ENCODE results near the gene DSP.

Gene DSP

DNA sequence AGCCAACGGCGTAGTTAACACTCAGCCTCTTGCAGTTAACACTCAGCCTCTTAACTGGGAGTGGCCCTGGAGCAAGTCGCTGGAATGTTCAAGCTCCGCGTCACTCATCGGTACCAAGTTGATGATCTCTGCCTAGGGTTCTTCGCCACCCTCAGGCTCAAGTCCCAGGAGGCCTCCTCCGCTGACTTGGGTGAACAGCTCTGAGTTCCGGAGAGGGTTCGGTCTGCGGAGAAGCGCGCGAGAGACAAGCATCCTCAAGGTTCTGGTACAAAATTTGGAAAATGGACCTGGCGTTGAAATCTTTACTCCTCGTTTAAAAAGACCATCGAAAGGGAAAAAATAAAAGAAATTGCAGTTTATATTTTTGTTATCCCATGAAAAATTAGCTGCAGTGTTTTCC, 876 bp upstream of the DSP start:
- DNase-seq: no peak

DNA sequence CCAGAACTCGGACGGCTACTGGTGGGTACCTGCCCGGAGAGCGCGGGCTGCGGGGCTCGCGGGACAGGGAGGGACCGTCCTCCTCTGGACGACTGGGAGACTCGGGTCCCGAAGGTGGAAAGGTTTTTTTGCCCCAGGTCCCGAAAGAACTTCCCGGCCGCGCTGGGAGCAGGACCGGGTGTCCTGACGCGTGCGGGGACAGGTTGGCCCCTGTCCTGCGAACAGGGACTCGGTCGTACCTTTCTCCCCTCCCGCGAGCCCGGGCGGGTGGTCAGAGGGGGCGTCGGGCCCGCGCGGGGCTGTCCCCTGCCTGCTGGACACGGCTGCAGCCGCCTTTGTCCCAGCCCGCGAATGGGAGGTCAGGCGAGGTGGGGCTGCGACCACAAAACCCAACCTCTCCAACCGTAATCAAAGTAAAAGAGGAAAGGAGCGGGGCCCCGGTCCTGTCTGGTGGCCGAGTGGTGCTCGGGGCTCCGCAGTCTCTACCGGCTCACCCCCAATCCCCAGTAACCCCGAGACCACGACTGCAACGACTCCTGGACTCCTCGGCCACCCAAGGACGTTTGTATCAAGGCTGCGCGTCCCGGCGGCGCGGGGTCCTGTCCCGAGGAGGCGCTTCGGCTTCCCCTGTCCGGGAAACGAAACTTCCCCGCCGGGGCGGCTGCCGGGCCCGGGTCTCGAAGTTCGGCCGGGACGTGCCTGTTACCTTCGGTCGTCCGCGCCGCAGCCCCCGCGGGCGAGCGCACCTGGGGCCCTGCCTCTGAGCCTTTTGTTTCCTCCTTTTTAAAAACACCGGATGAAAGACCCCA, 798 bp downstream of the DSP start:
- DNase-seq: no peak

DNA sequence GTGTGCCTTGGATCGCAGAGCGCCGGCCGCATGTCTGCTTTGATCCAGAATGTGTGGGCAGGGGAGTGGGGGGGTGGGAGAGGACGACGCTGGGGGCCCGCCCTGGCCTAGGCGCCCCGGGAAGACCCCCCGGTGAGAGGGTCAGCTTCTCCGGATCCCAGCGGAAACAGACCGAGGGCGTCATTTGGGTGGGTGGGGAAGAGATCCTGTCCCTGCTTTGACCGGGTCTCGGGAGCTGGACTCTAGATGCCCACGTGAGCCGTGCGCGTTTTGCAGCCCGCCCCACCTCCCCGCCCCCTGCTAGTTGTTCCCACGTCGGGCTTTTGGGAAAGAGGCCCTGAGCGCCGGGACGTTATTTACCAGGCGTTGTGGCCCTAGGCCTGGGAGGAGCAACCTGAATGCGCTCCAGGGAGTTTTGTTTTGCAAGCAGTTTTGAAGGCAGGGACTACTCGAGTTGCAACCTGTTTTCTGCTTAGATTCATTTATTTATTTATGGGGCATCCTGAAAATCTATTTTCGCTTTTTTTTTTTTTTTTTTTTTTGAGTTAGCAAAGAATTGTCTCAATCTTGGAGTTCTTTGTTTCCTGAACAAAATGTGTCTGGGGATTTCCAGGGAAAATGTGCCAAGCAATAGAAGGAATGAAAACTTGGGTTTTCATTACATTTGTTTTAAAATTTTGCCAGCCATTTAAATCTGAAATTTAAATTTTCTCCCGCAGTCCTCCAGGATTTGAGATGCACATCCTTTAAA, 1.6 kb downstream of the DSP start:
- DNase-seq: peak in 1 of 2 experiments; percentile 11

DNA sequence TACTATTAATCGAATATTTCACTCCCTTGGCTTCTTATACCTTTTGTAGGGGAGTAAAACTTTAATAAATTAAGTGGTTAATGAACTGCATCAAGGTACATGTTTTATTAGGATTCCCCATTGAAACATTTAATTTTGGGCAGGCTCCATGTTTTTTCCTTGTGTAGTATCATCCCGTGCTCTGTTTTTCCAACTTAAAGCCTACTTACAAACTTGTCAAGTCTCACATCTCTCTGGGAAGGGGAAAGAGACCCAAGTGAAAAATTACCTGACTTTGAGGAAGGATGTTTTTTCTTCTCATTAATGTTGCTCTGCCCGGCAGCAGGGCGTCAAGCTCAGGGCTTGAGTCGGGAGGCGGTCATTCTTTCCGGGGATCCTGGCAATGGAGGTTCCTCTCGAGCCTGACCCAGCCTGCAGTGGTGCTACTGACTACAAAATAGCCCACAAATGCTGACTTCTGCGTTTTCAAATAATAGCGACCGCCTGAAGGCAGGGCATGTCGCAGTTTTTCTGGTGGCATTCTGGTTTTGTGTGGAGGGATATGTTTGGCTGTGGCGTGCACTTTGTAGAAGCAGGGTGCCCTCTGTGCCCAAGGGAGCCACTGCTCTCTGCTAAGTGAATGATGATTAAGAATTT, 2.4 kb downstream of the DSP start:
- no peak for DNase-seq

DNA sequence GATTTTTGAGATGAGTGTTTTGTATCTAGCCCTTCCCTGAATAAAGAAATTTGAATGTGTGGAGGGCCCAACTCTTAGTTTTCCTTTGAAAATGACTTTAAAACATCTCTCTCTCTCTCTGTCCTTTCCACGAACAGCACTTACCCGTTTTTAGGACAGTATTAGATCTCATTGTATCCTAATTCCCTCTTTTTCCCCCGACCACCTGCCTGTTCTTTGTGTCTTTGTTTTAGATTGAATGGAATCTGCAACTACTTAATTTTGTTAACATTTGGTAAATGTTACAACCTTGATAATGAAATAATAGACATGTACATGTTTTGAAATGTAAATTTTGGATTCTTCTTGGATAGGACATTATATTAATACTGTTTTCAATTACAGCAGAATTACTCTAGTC, 3.1 kb downstream of the DSP start:
- DNase-seq: no peak

DNA sequence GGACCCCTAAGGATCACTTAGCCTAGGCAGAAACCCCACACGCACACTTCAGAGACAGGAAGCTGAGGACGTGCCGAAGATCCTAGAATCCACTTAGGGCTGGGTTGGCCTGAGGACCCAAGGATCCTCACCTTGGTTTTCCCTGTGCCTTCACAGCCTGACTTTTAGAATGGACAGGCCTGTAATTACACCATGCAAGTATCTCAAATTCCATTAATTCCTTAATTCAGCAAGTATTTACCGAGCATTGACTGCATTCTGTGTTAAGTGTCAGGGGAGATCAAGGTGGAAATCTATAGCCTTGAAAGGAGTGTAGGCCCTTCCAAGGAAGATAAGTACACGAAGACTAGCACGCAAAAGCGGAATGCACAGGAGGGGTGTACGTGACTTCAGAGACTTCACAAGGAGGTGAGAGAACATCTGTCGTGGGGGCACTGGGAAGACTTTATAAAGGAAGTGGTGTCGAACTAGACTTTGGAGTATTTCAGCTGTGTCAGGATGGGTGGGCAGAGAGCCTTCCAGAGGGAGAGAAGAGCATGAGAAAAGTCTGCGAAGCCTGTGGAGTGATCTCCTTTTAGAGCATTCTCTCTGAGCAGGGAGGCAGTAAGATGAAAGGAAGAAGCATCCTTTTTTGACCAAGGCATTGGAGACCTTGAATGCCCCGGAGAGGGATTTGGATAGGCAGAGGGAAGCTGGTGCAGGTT, 4.0 kb downstream of the DSP start:
- no peak for DNase-seq

DNA sequence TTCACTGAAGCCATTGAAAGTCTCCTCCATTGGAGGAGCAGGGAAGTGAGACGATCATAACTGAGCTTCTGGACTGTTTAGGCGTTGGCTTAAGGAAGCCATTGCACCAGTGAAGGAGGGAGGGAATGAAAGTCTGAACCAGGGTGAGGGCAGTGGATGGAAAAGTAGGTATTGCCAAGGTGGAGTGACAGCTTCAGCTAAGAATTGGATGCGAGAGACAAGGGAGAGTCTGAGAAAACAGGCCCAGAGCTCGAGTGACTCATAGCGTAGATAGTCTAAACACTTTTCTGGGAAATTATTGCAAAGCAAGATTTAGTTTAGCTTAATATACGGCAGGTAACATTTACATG, 4.5 kb downstream of the DSP start:
- DNase-seq: no peak

DNA sequence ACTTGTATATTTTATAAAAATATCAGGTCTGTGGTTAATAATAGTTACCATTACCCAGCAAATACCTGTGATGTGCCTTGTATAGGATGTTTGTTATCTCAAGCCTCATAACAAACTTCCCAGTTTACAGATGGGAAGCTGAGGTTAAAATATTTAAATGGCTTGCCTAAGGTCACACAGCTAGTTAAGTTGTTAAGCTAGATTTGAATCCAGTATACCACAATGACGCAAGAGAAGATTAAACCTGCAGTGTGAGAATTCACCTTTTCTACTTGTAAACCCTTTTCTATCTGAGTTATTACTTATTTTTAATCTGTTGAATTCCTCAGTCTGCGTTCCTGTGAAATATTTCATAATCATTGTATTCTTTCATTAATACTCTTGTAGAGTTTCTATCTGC, 4.9 kb downstream of the DSP start:
- DNase-seq: no peak

DNA sequence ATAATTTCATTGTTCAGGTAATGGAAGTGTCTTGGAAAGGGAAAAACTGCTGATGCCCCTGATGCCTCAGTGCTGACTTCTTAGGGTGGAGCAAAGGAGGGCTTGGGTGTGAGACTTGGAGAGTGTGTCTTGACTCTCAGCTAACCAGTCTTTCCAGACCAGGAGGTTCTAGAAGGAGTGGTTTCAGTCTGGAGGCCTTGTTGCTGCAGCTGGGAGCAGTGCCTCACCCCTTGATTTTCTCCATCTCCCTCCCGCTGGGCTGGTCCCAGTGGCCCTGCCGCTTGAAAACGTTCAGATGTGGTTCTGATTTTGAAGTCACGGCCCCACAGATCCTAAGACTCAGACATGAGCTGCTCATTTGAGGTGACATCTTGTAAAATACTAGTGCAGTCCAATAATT, 5.4 kb downstream of the DSP start:
- DNase-seq: no peak

DNA sequence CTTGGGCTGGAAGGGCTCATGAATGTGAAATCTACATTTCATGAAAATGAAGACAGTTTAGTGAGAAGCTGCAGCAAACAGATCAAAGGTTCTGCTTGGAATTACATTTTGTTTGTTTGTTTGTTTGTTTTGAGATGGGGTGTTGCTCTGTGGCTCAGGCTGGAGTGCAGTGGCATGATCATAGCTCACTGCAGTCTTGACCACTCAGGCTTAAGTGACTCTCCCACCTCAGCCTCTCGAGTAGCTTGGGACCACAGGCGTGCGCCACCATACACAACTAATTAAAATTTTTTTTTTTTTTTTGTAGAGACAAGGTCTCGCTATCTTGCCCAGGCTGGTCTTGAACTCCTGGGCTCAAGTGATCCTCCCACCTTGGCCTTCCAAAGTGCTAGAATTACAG, 5.8 kb downstream of the DSP start:
- DNase-seq: no peak

DNA sequence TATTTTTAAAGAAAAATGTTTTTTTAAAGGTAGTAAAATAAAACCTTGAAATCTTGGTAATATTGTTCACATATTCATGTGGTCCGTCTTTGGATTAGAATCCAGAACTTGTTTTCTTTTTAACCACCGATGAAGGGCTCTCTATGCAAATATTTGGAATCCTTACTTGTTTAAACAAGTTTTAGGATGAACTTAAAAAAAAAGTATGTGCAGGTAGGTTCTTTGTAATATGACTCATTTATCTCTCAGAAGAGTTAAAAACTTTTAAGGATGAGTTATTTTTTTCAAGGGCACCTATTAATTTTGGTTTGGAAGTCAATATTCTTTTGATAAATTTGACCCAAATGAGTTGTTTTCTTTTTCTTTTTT, 8.9 kb downstream of the DSP start:
- no peak for DNase-seq

DNA sequence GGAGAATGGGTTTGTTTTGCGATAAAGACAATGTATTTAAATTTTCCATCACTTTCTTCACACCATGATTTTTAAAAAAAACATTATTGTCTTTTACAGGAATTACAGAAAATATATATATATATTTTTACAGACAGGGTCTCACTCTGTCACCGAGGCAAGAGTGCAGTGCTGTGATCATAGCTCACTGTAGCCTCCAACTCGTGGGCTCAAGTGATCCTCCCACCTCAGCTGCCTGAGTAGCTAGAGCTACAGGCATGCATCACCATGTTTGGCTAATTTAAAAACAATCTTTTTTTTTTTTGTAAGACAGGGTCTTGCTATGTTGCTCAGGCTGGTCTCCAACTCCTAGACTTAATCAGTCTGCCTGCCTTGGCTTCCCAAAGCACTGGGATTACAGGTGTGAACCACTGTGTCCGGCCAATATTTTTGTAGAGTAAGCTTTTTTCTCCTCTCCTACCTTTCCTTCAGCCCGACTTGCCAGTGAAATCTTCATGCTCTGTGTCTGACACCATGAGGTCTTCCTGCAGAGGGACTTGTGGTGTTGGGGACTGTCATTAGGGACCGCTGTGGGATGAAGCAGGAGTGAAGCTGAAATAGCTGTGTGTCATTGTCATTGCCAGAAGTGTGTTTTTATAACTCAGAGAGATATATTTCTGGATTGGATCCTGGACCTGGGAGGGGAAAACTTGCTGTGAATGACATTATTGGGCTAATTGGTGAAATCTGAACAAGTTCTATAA, 13.2 kb downstream of the DSP start:
- DNase-seq: no peak

DNA sequence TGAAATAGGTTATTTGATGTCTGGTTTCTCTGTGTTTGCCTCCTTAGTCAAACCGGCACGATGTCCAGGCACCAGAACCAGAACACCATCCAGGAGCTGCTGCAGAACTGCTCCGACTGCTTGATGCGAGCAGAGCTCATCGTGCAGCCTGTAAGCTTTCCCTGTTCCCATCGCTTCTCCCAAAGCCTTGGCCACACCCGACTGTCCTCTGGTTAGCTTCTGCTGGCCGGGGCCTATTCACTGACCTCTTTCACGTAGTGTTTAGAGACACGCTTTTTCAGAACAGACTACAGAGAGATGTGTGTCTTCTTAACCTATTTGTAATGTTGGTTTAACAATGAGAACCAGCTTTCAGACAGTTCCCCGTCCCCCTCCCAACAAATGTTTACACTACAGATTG, 14.2 kb downstream of the DSP start:
- DNase-seq: no peak

DNA sequence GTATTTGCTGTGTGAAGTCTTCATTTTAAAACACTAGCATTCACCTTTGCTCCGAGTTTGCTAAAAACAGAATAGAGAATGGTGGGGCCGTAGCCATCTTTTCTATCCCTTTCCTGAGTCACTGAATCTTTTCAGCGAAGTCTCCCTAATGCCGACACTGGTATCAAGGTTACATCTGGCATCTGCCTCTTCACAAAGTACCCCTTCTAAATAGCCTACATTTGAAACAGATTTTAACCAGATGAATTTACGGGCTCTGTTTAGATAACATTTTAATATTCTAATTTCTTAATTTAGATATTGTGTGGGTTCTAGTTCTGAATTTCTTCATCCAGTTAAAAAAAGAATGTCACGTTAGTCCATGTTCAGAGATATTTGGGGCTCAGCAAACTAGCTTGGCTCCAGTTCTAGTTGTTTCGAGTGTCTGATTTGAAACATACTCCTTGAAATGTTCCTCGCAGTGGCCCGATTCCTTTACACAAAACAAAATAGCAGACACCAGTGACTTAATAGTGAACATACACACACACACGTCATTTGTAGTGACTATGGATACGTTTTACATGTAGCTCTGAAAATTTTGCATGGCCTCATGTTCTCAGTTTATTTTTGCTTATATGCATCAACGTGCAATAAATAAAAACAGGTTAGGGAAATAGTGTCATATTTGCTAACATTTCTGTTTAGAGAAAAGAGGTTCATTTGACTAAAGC, 15.1 kb downstream of the DSP start:
- no peak for DNase-seq

DNA sequence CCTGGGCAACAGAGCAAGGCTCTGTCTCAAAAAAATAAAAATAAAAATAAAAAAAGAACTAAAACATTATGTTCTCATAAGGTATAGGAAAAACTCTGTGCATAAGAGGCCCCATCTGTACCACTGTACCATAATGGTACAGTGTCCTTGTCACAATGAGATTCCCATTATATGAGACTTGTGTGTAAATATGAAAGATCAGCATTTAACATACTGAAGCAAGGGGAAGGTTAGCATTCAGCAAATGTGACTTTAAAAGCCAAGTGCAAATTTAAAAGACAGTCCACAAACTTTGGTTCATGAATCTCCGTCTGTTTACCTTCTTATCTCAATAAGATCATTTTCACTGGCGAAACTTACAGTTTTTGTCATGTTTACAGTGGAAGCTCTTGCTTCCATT, 16.2 kb downstream of the DSP start:
- DNase-seq: no peak

DNA sequence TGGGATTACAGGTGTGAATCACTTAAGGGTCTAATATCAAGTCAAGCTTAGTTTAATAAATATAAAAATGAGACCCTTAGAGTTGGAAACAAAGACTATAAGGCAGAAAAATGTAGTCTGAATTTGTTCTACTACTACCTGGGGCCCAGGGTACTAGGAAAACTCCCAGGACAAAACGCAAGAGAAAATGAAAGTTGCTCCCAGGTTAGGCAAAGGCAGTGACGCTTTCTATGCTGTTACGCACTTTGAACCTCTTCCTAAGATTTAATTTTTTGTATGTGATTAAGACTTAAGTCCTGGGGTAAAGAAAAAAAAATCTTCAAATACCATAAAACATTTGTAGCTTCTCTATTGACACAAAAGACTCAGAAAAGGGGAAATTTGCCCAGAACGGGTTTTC, 17.3 kb downstream of the DSP start:
- DNase-seq: no peak

DNA sequence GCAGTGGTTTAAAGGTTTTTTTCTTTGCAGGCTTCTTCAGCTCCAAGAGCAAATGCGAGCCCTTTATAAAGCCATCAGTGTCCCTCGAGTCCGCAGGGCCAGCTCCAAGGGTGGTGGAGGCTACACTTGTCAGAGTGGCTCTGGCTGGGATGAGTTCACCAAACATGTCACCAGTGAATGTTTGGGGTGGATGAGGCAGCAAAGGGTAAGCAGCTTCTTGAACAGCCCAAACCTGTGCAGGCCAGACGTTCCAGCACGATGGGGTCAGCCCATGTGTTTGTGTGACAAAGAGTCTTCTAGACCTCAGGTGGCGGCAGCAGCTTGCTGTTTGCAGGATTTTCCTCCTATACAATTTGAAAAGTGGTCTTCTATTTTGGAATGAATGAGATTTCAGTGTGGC, 17.7 kb downstream of the DSP start:
- DNase-seq: no peak

DNA sequence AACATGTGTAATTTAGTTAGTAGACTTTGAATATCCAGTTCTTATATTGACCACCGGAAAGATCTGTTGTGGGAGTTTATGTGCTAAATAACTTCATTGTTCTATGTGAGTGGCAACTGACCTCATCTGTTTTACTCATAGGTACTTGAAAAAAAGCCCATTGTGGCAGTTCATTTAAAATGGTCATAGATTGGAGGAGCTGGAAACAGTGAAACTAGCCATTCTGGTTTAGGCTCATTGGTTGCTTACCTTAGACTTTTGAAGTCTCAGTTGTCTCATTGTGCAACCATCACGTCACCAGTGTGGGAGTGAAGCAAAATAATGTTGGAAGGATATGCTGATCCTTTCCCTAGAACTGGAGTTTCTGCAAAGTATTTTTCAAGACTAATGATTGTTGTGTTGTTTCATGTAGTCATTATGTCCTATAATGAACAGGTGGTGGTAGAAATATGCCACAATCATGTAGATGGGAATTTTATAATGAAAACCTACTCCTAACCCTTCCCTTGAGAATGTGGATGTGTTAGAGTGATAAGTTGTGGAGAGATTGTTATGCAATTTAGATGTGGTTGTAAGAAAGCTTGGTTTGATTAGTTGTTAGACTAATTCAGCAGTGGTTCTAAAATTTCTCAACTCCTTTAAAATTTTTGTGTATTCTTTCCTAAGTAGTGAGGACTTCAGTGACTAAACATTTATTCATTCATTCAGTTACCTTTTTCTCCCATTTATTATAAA, 18.3 kb downstream of the DSP start:
- DNase-seq: no peak

DNA sequence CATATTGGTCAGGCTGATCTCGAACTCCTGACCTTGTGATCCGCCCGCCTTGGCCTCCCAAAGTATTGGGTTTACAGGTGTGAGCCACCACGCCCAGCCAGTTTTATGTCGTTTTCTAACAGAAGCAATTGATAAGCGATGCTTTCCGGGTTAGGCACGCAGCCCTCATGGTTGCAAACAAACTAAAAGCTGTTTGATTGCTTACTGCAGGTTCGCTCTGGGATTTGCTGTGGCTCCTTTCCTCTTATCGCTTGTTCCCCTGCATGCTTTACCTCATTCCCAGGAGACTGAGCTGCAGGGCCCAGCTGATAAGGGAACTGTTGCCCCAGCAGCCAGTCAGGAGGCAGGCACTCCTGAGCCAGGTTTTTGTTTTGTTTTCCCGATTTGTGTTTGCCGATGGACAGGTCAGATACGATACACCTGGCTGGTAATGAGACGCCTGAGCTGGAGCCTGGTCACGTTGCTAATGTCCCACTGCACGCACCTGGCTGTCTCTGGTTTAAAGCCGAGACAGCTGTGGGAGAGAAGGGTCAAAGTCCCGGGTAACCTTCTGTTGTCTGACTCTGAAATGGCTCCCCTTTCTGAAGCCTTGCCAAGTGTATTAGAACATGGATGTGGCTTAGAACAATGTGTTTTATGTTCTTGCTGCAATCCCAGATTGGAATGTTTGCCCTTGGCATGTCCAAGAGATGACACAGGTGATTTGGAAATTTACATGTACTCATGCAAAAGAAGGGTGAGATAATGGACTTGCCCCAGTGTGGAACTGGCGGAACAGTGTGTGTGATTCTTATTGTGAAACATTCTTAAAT, 19.9 kb downstream of the DSP start:
- no peak for DNase-seq

DNA sequence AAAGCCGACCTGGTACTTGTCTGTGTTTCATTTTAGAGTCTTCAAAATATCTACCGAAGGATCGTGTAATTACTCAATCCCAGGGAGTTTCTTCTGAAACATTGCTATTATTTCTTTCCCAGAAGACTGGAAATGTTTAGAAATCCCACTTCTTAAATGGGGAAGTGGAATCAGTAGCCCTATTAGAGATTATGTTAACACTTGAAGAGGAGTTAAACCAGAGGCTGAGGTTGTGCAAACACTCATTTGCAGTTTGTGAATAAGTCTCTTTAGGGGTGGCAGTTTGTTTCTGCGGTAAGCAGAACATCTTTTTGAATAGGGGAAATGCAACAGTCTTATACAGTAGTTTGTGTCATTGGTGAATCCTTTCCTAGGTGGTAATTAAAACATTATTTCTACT, 21.3 kb downstream of the DSP start:
- DNase-seq: peak; percentile 12 to 14

DNA sequence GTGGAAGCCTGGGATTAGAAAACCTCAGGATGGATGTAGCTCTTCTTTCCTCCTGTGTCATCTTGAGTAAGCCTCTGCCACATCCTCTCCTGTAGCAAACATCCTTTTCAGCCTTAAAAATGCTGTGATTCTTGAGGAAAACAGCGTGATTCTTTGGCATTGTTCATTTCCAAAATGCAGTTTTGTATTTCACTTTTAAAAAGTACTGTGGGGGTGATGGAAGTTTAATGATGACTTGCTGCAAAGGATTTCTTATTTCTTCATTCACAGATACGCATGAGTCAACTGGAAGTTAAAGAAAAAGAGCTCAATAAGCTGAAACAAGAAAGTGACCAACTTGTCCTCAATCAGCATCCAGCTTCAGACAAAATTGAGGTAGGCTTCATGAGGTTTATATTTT, 24.6 kb downstream of the DSP start:
- DNase-seq: no peak

Data from Kasumi-1 (cell line).